DMS153 (cell line): ENCODE measurements around the gene APCDD1.

Experiments
- DNase-seq: peaks from one replicate; lab custom pipeline; 2025; lab: John Stamatoyannopoulos, UW

APCDD1 gene

DNA sequence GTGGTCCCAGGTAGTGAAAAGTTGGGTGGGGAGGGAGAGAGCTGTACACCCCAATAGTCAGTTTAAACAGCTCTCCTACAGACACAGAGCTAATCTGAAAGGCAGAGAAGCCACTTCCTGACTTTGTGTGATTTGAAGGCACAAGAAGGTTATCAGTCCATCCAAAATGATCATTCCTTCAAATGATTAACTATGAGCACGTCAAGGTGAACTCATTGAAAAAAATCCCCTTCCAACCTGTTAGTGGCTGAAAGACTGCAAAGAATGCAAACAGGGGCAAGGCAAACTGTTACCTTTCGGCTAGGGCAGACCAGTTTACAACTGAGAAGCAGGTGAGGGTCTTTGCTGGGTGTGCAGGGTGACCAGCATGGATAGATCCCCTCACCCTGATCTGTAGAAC lies 22.8 kb upstream of the APCDD1 start:
- DNase-seq, result no peak

GRCh38 chr18:10432781-10433180 lies 21.7 kb upstream of the APCDD1 start:
- no peak for DNase-seq

DNA sequence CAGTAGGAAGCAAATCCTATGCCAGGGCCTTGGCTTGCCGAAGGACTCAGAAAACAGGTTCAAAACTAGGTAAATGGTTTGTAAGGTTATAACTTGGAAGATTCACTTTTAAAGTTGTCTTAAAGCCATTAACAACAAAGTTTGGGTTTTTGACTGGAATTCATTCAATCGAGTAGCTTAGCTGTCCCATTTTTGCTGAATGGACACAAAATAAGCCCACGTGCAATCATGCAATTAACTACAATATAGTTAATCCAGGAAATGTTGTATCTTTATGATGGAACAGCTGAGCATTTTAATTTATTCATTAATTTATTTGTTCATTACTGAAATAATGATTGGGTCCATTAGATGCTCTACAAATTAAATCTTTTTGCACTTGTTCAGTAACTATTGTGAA lies 18.3 kb upstream of the APCDD1 start:
- no peak for DNase-seq

DNA sequence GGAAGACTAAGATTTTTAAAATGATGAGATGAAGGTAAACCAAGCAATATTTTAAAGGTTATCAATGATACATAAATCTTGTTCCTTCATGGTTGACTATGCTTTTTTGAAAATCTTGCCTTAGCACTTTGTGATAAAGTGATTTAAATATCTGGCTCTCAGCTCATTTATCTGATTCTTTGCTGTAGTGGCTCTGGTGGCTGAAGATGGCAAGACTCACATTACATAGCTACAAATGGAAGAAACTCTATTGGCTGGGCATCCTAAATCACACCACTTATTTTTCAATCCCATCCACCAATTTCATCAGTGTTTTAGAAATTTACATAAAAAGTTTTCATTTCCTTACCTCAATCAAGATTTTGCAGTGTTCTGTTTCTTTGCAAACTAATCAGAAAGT lies 16.6 kb upstream of the APCDD1 start:
- no peak for DNase-seq

- DNase-seq, result no peak
Observed at GRCh38 chr18:10439898-10440297, 14.5 kb upstream of the APCDD1 start.

DNA sequence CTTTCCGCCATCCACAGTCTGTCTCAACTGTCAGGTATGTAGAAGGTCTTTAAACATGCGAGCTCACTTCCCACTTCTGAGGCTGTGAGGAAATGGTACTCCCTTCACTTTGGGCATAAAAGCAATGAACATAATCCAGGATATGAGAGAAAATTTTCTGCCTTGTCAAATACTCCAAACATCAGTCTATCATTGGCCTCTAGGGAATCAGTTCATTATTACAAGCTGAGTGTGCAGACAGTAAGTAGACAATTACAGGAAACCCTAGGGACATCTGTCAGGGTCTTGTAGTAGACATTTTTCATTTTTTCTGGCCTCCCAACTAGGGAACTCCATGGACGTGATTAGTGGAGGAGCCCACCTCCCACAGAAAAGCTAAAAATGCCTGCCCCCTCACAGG lies 13.6 kb upstream of the APCDD1 start:
- DNase-seq, result no peak

DNA sequence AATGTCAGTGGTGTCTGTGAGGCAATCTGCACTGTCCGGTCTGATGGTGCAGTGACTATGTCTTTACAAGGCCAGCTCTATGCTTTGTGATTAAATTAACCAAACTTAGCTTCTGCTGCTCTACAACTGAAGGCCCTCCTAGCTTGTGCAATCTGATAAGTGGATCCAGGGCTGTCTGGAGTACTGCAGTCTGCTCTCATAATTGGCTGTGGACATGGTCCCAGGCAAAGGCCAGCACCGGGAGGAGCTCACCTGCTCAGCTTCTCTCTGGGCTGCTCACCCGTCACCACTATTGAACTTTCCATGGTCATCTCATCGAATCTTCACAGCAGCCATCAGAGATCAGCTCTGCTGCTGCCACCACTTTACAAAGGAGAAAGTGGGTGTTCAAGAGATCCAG lies 13.0 kb upstream of the APCDD1 start:
- no peak for DNase-seq

- no peak for DNase-seq
Observed at GRCh38 chr18:10442551-10442971, 11.9 kb upstream of the APCDD1 start.

GRCh38 chr18:10443001-10443400 lies 11.4 kb upstream of the APCDD1 start:
- no peak for DNase-seq

DNA sequence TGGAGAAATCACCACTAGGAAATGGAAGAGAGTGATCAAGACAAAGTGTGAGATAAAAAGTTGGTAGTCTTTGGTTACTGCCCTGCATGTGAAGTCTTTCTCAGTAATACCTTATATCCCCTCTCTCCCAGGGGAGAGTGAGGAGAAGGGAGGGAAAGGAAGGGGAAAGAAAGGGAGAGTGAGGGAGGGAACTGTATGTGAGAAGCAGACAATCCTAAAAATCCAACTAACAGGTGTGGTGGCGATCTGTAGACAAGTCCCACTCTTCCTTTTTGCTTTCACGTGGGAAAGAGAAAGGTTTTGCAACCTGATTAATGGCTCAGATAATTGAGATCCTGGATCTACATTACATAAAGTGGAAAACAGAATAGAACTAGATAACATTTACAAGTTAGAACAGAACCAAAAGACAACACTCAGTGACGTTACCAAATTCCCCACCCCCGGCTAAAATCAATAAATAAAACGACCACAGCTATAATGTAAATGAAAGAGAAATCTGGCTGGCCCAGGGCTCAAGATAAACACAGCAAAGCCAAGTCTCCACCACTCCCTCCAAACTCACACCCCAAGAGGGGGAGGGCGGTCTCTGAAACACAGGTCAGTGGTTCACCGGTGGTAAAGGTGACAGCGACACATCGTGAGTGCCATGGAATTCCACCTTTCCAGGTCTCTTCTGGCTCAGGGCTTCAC lies 10.0 kb upstream of the APCDD1 start:
- no peak for DNase-seq

DNA sequence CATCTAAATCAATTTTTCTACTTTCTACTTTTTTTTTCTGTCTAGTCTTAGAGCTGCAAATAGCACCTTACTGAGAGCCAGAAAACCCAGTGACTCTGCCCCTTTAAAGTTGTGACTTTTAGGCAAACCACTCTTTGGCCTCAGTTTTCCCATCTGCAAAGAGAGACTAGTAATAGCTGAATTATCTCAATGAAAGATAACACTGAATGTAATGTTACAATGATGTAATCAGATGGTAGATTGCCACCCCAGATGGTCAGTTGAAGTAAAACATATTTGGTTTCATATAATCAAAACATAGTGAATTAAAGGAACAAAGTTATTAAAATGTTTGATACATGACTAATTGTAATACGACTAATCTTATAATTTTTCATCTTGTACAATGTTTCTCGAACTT lies 5.0 kb upstream of the APCDD1 start:
- no peak for DNase-seq

- no peak for DNase-seq
Observed at GRCh38 chr18:10450986-10451385, 3.4 kb upstream of the APCDD1 start.

DNA sequence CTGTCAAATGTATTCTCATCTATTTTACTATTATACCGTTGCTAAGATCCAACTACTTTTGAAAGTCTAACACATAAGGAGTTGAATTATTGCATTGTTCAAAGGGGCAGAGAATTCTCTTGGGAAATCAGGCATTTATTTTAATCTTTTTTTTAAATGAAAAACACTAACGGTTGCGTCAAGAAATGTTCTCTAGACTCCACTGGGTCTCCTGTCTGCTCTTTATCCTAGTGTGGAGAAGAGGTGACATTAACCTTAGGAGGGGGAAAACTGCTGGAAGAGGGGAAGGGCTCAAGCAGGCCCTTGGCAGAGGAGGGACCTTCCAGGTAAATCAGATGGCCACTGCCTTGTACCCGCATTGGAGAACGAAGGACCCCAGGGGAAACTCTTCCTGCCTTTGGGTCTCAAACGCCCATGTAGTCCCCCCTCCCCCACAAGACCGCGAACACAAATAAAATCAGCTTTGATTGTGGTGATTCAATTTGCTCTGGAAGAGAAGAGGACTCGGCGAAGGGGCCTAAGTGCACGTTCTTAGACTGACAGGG lies 1.1 kb upstream of the APCDD1 start:
- DNase-seq, result no peak

- DNase-seq, result no peak
Observed at GRCh38 chr18:10454681-10455557, 484 bp downstream of the APCDD1 start.

DNA sequence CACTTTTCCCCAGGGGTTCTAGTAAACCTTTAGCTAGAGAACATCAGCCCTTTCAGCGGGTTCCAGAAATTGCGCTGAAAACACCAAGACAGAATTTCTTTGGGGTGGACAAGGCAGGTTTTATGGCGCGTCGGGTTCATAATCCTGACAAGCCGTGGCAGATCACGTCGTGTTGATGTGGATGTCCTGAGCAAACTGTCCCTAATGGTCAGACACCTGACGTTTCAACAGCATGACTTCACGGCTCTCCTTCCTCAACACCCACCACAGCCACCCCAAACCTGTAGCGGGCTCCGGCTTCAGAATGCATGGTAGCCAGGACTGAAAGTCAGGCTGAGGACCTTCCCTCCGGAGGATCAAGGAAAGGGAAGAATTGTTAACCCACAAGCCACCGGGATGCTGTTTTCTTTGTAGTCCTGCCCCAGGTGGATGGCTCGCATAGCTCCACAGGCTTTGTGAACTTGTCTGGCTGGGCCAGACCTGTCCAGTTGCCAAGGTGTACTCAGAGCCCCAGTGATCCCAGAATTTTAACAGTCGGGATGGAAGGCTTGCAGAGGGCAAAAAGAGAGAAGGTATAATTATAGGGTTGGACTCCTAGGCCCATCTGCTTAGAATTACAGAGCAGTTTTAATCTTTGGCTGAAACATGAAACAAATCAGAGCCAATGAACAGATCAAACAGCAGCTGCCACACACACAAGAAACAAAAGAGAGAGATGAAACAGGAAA lies 1.5 kb downstream of the APCDD1 start:
- DNase-seq, result no peak

DNA sequence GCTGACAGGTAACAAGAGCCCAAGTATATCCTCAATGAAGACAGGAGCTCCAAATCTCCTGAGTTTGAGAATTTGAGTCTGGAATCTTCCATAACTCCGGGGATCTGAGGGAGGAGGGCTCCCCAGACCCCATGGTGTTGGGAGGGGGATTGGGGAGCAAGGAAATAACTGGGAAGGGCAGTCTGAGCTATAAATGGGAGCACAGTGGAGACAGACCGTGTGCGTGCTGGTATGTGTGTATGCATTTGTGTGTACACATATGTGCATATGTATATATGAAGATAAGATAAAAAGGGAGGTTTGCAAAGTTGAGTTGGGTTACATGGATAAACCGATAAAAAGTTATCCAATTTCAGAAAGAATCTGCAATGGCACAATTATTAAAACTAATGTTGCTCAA lies 2.3 kb downstream of the APCDD1 start:
- no peak for DNase-seq

GRCh38 chr18:10457128-10457527 lies 2.7 kb downstream of the APCDD1 start:
- DNase-seq, result no peak

DNA sequence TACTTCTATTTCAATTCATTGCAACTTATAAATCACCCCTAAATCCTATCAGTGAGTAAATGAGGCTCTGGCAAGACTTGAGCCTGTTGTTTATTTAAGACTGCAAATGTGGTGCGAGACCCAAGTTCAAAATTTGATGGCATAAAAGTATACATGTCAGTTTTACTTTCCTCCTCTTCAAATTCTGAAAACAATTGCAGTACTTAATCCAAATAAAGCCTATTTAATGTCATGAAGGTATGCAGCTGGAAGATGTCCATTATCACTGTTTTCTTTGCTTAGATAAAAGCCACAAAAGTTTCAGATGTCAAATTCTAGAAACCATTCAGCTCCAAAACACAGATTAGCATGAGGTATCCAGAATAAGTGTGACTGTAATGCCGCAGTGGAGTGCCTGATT lies 3.3 kb downstream of the APCDD1 start:
- DNase-seq, result no peak

- no peak for DNase-seq
Observed at GRCh38 chr18:10458691-10459090, 4.3 kb downstream of the APCDD1 start.

GRCh38 chr18:10459587-10459986 lies 5.2 kb downstream of the APCDD1 start:
- DNase-seq, result no peak

DNA sequence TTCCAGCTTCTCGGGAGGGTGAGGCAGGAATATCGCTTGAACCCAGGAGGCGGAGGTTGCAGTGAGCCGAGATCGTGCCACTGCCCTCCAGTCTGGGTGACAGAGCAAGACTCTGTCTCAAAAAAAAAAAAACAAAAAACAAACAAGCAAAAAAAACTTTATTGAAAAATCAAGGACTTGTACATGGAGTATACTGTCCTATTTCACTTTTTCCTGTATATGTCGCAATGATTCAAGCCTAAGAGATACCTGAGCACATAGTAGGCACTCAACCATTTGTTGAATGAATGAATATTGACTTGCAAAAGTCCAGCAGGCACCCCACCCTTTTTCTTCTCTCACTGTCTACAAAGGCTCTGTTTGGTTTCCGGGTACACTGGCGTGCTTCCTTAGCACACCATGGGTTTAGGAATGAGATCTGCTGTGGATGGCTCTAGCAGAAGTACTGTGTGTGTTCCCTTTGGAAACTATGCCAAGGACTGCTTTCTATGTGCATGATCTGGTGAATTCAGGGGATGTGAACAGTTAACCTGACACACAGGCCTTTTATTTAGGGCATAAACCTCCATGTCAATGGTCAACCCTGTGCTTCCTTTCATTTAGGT lies 6.1 kb downstream of the APCDD1 start:
- no peak for DNase-seq

DNA sequence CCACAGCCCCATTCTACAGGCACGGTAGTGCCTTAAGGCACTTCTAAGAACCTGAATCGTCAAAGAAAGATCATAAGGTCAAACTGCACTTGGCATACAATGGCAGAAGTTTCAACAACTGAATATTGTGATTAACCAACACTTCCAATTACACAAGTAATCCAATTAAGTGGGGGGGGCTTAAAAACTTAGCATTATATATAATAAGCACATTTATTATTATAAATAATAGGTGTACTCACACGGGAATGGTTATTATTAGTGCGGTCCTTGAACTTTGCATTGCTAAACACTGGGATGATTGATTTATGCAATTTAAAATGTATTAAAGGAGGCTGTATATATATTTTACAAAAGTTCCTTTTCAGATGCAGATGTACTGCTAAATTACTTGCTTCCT lies 7.6 kb downstream of the APCDD1 start:
- no peak for DNase-seq
